IMR-90 (cell line): ENCODE data around the gene HMGN1. TPM values are rescaled to one million over a fixed set of nuclear protein-coding genes. Genes with fewer than 3 reads are reported as not detected.

Experiments used
- ATAC-seq: fragments of 200-7000 bp; cut with Tn5 transposase; 2 replicates; pipeline ENCODE4 v1.9.1; 2020; ENCODE audit warnings: low read depth, mild to moderate bottlenecking, moderate library complexity
- BruUV-seq: library from RNA; stranded (reverse); fragments of 400-500 nt; replicated peaks from 2 replicates; lab custom pipeline; 2021; lab: Mats Ljungman, UMichigan
- CTCF ChIA-PET: fragments of 300-600 bp; formaldehyde crosslinking; extraction: SDS; loops from one replicate; lab custom pipeline; 2021; ENCODE audit warnings: antibody characterized with exemption; lab: Yijun Ruan, JAX
- POLR2A ChIA-PET: fragments of 300-600 bp; sonication (Branson Sonifier 250); formaldehyde crosslinking; loops from one replicate; lab custom pipeline; 2022; ENCODE audit warnings: antibody characterized with exemption; ENCODE audit not compliant: unreplicated experiment; lab: Charles Lee
- DNase-seq: peaks from one replicate; pipeline ENCODE4 v3.0.0; 2013
- H2AFZ ChIP-seq: replicated peaks from 2 replicates; pipeline ENCODE3; 2013; ENCODE audit warnings: low read length, mild to moderate bottlenecking; ENCODE audit not compliant: poor library complexity
- H2AK5ac ChIP-seq: 2 replicates; pipeline ENCODE4 v1.6.1; 2013; ENCODE audit warnings: low read depth, low read length, inconsistent platforms
- H2AK9ac ChIP-seq: replicated peaks from 2 replicates; pipeline ENCODE3; 2013; ENCODE audit warnings: mild to moderate bottlenecking, low read depth, low read length, moderate library complexity; ENCODE audit not compliant: poor library complexity
- H2BK120ac ChIP-seq: 2 replicates; pipeline ENCODE4 v1.6.1; 2013; ENCODE audit warnings: low read depth, low read length, inconsistent platforms
- H2BK15ac ChIP-seq: 3 replicates; pipeline ENCODE4 v1.6.1; 2013; ENCODE audit warnings: low read depth, low read length, inconsistent platforms
- H2BK20ac ChIP-seq: 2 replicates; pipeline ENCODE4 v1.6.1; 2013; ENCODE audit warnings: low read depth, mild to moderate bottlenecking, inconsistent platforms, low read length, moderate library complexity
- H2BK5ac ChIP-seq: 2 replicates; pipeline ENCODE4 v1.6.1; 2013; ENCODE audit warnings: mild to moderate bottlenecking, low read depth, low read length, inconsistent platforms; ENCODE audit not compliant: poor library complexity, severe bottlenecking
- H3K14ac ChIP-seq: replicated peaks from 2 replicates; pipeline ENCODE4 v1.6.1; 2013; ENCODE audit warnings: low read depth, low read length, inconsistent platforms
- H3K18ac ChIP-seq: 2 replicates; pipeline ENCODE4 v1.6.1; 2013; ENCODE audit warnings: low read depth, low read length, control low read depth
- H3K23ac ChIP-seq: 2 replicates; pipeline ENCODE4 v1.6.1; 2013; ENCODE audit warnings: low read depth, low read length, inconsistent platforms
- H3K27ac ChIP-seq: 2 replicates; pipeline ENCODE4 v1.5.1; 2013; ENCODE audit warnings: mild to moderate bottlenecking, control low read depth, low read length; ENCODE audit not compliant: insufficient read depth
- H3K27me3 ChIP-seq: 2 replicates; pipeline ENCODE4 v1.6.1; 2013; ENCODE audit warnings: low read length; ENCODE audit not compliant: control insufficient read depth, insufficient read depth
- H3K36me3 ChIP-seq: 2 replicates; pipeline ENCODE4 v1.6.1; 2013; ENCODE audit warnings: low read length, mixed read lengths; ENCODE audit not compliant: control insufficient read depth, insufficient read depth
- H3K4ac ChIP-seq: 2 replicates; pipeline ENCODE4 v1.6.1; 2013; ENCODE audit warnings: low read depth, low read length, inconsistent platforms
- H3K4me1 ChIP-seq: 2 replicates; pipeline ENCODE4 v1.6.1; 2013; ENCODE audit warnings: low read length, mixed read lengths; ENCODE audit not compliant: control insufficient read depth, insufficient read depth
- H3K4me2 ChIP-seq: 2 replicates; pipeline ENCODE4 v1.6.1; 2013; ENCODE audit warnings: low read depth, mild to moderate bottlenecking, control low read depth, low read length, moderate library complexity
- H3K4me3 ChIP-seq: 2 replicates; pipeline ENCODE4 v1.5.1; 2013; ENCODE audit warnings: low read depth, mild to moderate bottlenecking, control low read depth, low read length, moderate library complexity; ENCODE audit not compliant: insufficient read depth
- H3K56ac ChIP-seq: 2 replicates; pipeline ENCODE4 v1.6.1; 2013; ENCODE audit warnings: low read length, inconsistent platforms; ENCODE audit not compliant: insufficient read depth; ENCODE audit errors: extremely low read depth
- H3K79me1 ChIP-seq, 2 experiments: 2 replicates each; pipeline ENCODE4 v1.6.1; 2013; ENCODE audit warnings: low read length in 2 of 2, inconsistent platforms in 1 of 2, low read depth in 1 of 2
- H3K9ac ChIP-seq: 2 replicates; pipeline ENCODE4 v1.6.1; 2013; ENCODE audit warnings: low read depth, low read length, control low read depth
- H3K9me1 ChIP-seq: 2 replicates; pipeline ENCODE4 v1.6.1; 2013; ENCODE audit warnings: low read length, inconsistent platforms; ENCODE audit not compliant: insufficient read depth
- H3K9me3 ChIP-seq: 2 replicates; pipeline ENCODE4 v1.6.1; 2013; ENCODE audit warnings: low read length; ENCODE audit not compliant: control insufficient read depth, insufficient read depth
- H4K20me1 ChIP-seq: 2 replicates; pipeline ENCODE4 v1.6.1; 2013; ENCODE audit warnings: low read length, inconsistent platforms; ENCODE audit not compliant: insufficient read depth
- H4K5ac ChIP-seq: 2 replicates; pipeline ENCODE4 v1.6.1; 2013; ENCODE audit warnings: mild to moderate bottlenecking, low read depth, low read length, control low read depth
- H4K8ac ChIP-seq, 2 experiments: 2 replicates each; pipeline ENCODE4 v1.6.1; 2013; ENCODE audit warnings: low read depth in 2 of 2, low read length in 2 of 2, control low read depth in 1 of 2, inconsistent platforms in 1 of 2
- H4K91ac ChIP-seq: 2 replicates; pipeline ENCODE4 v1.6.1; 2013; ENCODE audit warnings: low read depth, low read length, inconsistent platforms; ENCODE audit not compliant: insufficient read depth
- BHLHE40 ChIP-seq: fragments of 150-350 bp; IDR thresholded peaks from 2 replicates; pipeline ENCODE4 v1.6.1; 2016; ENCODE audit warnings: mild to moderate bottlenecking, low read depth, low read length
- CEBPB ChIP-seq: IDR thresholded peaks from 2 replicates; pipeline ENCODE4 v1.6.1; 2012; ENCODE audit warnings: low read depth, low read length, improper control_type of control experiment
- CHD1 ChIP-seq: IDR thresholded peaks from 2 replicates; pipeline ENCODE4 v1.6.1; 2012; ENCODE audit warnings: low read depth, low read length, improper control_type of control experiment
- FOS ChIP-seq: fragments of 150-350 bp; IDR thresholded peaks from 2 replicates; pipeline ENCODE4 v1.6.1; 2016; ENCODE audit warnings: low read depth, low read length
- MAFK ChIP-seq: IDR thresholded peaks from 2 replicates; pipeline ENCODE4 v1.6.1; 2012; ENCODE audit warnings: low read depth, low read length, improper control_type of control experiment
- MAZ ChIP-seq: IDR thresholded peaks from 2 replicates; pipeline ENCODE4 v1.6.1; 2012; ENCODE audit warnings: low read depth, mild to moderate bottlenecking, low read length, improper control_type of control experiment, moderate library complexity, borderline replicate concordance
- MXI1 ChIP-seq: IDR thresholded peaks from 2 replicates; pipeline ENCODE4 v1.6.1; 2012; ENCODE audit warnings: low read depth, mild to moderate bottlenecking, low read length, moderate library complexity, borderline replicate concordance
- NFE2L2 ChIP-seq: fragments of 150-350 bp; IDR thresholded peaks from 2 replicates; pipeline ENCODE4 v1.6.1; 2016; ENCODE audit warnings: low read depth, mild to moderate bottlenecking, low read length
- POLR2A ChIP-seq: IDR thresholded peaks from 2 replicates; pipeline ENCODE4 v1.6.1; 2012; ENCODE audit warnings: mild to moderate bottlenecking, low read depth, low read length
- RAD21 ChIP-seq: IDR thresholded peaks from 2 replicates; pipeline ENCODE4 v1.6.1; 2012; ENCODE audit warnings: low read length, improper control_type of control experiment
- RCOR1 ChIP-seq: IDR thresholded peaks from 2 replicates; pipeline ENCODE4 v1.6.1; 2012; ENCODE audit warnings: mild to moderate bottlenecking, low read length, improper control_type of control experiment; ENCODE audit not compliant: insufficient replicate concordance
- RFX5 ChIP-seq: IDR thresholded peaks from 2 replicates; pipeline ENCODE4 v1.8.0; 2012; ENCODE audit warnings: low read depth, mild to moderate bottlenecking, low read length, moderate library complexity
- SMC3 ChIP-seq: fragments of 150-350 bp; IDR thresholded peaks from 2 replicates; pipeline ENCODE4 v1.6.1; 2016; ENCODE audit warnings: low read depth, mild to moderate bottlenecking, antibody characterized with exemption, low read length, moderate library complexity
- WGBS, 2 experiments: methylation state at CpG; one replicate each; pipeline versions ENCODE4 v1.1.5 to v1.1.7; 2013; ENCODE audit warnings: missing lambda C conversion rate in 2 of 2; ENCODE audit not compliant: insufficient read length in 1 of 2; ENCODE audit errors: extremely low coverage in 2 of 2; 5-methylcytosine and 5-hydroxymethylcytosine counted together
- dilution Hi-C: fragments of 300-500 bp; cut with HindIII; formaldehyde crosslinking; loops from one replicate; pipeline ENCODE4 v1.14.3; 2018; ENCODE audit warnings: low sequenced_read_pairs; ENCODE audit not compliant: unreplicated experiment
- in situ Hi-C: fragments of 300-500 bp; cut with MboI; formaldehyde crosslinking; loops from 3 replicates; pipeline ENCODE4 v1.14.3; 2019; ENCODE audit warnings: low sequenced_read_pairs, inconsistent platforms, mixed read lengths
- intact Hi-C: fragments of 100-400 bp; cut with micrococcal nuclease; formaldehyde crosslinking; loops from 2 replicates; pipeline ENCODE4 v1.10.0; 2022
- polyA plus RNA-seq, 3 experiments: library from polyadenylated mRNA; depleted of rRNA; stranded (reverse); fragments of >200 nt; gene quantifications; 2 replicates each; pipeline ENCODE4 v1.2.3, GENCODE V29; 2012; ENCODE audit warnings: low replicate concordance in 1 of 3
- total RNA-seq: library from RNA; depleted of rRNA; stranded (reverse); fragments of >200 nt; gene quantifications from 2 replicates; pipeline ENCODE4 v1.2.3, GENCODE V29; 2012
- TF ChIP-seq, protein P1 (sequence below): conservative IDR thresholded peaks from 2 replicates; pipeline ENCODE4 v1.5.1; 2012; ENCODE audit warnings: mild to moderate bottlenecking, low read depth, low read length, improper control_type of control experiment
- TF ChIP-seq, protein P2 (sequence below): fragments of 150-350 bp; IDR thresholded peaks from 2 replicates; pipeline ENCODE4 v1.6.1; 2016; ENCODE audit warnings: low read depth, mild to moderate bottlenecking, low read length, moderate library complexity, borderline replicate concordance
- TF ChIP-seq, protein P3 (sequence below): fragments of 150-350 bp; IDR thresholded peaks from 2 replicates; pipeline ENCODE4 v1.6.1; 2017; ENCODE audit warnings: mild to moderate bottlenecking, antibody characterized with exemption, low read length, low read depth

HMGN1 gene
- total and polyA plus RNA-seq, 2 of the 4 experiments (the other 2 are of a cell fraction): 55.2 to 155 TPM

DNA sequence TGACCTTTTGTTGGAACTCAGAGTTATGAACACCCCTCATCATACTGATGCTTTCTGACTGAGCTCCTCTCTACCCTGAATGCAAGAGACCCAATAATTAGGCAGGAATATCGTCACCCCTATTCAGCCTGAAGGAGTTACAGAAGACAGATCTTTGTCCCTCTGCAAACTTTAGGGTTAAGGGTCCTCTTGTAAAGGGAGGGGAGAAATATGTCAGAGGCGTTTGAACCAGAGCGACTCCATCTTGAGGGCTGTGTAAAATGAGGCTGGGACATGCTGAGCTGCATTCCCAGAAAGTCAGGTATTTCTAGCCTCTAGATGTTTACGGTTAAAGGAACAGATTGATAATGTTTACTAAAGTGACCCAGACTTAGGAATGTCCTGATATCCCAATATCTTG is 10.5 kb upstream of the HMGN1 start:
- no peak for DNase-seq
- no peaks in the 10 kb centered on the region for H3K27me3 ChIP-seq
- no peak overlapping the region for H3K27ac ChIP-seq
- in situ Hi-C loops: no loop called here
- no peak overlapping the region for H4K8ac ChIP-seq
- no peak overlapping the region for H2AK5ac ChIP-seq
- no peak overlapping the region for H2BK20ac ChIP-seq
- intact Hi-C loops: no loop called here
- no peak overlapping the region for H3K18ac ChIP-seq
- no peaks in the 10 kb centered on the region for H3K79me1 ChIP-seq
- H4K91ac ChIP-seq: no peak overlapping the region
- no peaks in the 10 kb centered on the region for H4K20me1 ChIP-seq
- peaks cover 11% of the 10 kb centered on the region for H3K4me1 ChIP-seq
- no CpG with 5 or more reads among the region's 4 CpGs for WGBS, 2 experiments
- H2BK15ac ChIP-seq: no peak overlapping the region
- ChIA-PET CTCF (interaction anchor here (0.6 kb wide), 1 partner anchor 806 kb away, joined by 3 read pairs; no protein-coding TSS in a partner anchor), POLR2A (no interaction called here)
- BruUV-seq: no TSS peak
- no peak overlapping the region for H3K9ac ChIP-seq
- no peaks in the 10 kb centered on the region for H3K36me3 ChIP-seq
- no peak overlapping the region for H3K23ac ChIP-seq
- dilution Hi-C loops: no loop called here
- no peak overlapping the region for H4K5ac ChIP-seq
- H3K4me2 ChIP-seq: no peak overlapping the region
- peaks cover 8% of the 10 kb centered on the region for H3K9me1 ChIP-seq
- H2AK9ac ChIP-seq: no peak overlapping the region
- H3K14ac ChIP-seq: no peak overlapping the region
- no peak for TF ChIP-seq NFE2L2
- no peak for TF ChIP-seq CHD1
- no peak for TF ChIP-seq BHLHE40
- no peak for TF ChIP-seq RAD21
- no peak for TF ChIP-seq FOS
- no peak for TF ChIP-seq SMC3
- no peak for TF ChIP-seq RCOR1
- TF ChIP-seq POLR2A: no peak
- no peak for TF ChIP-seq MAZ
- TF ChIP-seq, protein P1, sequence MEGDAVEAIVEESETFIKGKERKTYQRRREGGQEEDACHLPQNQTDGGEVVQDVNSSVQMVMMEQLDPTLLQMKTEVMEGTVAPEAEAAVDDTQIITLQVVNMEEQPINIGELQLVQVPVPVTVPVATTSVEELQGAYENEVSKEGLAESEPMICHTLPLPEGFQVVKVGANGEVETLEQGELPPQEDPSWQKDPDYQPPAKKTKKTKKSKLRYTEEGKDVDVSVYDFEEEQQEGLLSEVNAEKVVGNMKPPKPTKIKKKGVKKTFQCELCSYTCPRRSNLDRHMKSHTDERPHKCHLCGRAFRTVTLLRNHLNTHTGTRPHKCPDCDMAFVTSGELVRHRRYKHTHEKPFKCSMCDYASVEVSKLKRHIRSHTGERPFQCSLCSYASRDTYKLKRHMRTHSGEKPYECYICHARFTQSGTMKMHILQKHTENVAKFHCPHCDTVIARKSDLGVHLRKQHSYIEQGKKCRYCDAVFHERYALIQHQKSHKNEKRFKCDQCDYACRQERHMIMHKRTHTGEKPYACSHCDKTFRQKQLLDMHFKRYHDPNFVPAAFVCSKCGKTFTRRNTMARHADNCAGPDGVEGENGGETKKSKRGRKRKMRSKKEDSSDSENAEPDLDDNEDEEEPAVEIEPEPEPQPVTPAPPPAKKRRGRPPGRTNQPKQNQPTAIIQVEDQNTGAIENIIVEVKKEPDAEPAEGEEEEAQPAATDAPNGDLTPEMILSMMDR: no peak
- TF ChIP-seq MAFK: no peak
- TF ChIP-seq MXI1: no peak
- TF ChIP-seq RFX5: no peak
- TF ChIP-seq, protein P2, sequence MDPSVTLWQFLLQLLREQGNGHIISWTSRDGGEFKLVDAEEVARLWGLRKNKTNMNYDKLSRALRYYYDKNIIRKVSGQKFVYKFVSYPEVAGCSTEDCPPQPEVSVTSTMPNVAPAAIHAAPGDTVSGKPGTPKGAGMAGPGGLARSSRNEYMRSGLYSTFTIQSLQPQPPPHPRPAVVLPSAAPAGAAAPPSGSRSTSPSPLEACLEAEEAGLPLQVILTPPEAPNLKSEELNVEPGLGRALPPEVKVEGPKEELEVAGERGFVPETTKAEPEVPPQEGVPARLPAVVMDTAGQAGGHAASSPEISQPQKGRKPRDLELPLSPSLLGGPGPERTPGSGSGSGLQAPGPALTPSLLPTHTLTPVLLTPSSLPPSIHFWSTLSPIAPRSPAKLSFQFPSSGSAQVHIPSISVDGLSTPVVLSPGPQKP: no peak
- TF ChIP-seq, protein P3, sequence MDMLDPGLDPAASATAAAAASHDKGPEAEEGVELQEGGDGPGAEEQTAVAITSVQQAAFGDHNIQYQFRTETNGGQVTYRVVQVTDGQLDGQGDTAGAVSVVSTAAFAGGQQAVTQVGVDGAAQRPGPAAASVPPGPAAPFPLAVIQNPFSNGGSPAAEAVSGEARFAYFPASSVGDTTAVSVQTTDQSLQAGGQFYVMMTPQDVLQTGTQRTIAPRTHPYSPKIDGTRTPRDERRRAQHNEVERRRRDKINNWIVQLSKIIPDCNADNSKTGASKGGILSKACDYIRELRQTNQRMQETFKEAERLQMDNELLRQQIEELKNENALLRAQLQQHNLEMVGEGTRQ: no peak
- TF ChIP-seq CEBPB: no peak
- H2AFZ ChIP-seq: no peak overlapping the region
- H2BK5ac ChIP-seq: no peak overlapping the region
- no peak for ATAC-seq
- H3K56ac ChIP-seq: no peak overlapping the region
- H3K4ac ChIP-seq: no peak overlapping the region
- H2BK120ac ChIP-seq: no peak overlapping the region
- H3K4me3 ChIP-seq: no peak overlapping the region
- no peaks in the 10 kb centered on the region for H3K9me3 ChIP-seq
